COLO668 (cell line): ENCODE results near the gene GHR.
A peak's percentile ranks its signal among the peaks of the same experiment; 100 is the strongest.

Experiments used
- DNase-seq: peaks from one replicate; lab custom pipeline; 2025; ENCODE audit not compliant: unreplicated experiment; lab: John Stamatoyannopoulos, UW

Gene GHR

DNA sequence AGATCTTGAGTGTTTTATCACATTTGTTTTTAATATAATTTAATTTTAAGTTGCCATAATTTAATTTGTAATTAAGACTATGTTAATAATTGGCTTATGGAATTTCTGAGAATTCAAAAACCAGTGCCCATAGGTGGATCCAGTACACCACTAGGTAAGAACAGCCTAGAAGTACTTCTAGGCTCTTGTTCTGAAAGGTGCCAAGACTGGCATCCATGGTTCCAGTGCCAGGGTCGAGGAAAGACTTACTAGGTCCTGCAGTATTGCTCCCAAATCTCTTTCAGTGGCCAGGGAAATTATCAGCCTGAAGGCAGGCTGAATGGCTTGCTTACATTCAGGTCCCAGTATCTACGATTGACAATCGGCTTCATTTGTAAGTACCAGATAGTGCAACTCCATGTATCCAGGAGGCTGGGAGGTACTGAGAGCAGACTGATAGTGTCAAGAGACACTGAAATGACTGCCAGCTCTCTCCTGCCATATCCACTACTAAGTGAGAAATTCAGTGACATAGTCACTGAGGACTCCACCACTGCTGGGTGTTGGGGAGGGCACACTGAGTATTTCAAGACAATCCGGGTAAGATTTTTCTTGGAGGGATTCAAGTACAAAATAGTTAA is 174.2 kb downstream of the GHR start:
- DNase-seq: no peak

DNA sequence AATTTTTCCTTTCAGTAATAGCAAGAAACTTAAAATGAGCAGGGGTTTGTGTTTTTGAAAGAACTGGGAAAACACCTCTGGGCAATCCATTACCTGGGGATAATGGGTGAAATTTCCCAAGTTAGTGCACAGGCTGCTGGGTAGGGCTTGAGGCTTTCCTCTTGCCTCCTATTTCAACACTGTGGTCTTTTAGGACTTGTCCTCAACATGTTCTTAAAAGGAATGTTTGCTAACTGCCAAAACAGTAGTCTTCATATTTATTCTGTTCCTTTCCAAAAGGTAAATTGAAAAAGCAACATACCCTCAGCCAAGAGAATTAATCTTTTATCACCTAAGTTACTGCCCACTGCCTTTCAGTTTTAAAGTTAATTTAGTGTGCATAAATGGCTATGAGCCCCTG is 175.1 kb downstream of the GHR start:
- no peak for DNase-seq

DNA sequence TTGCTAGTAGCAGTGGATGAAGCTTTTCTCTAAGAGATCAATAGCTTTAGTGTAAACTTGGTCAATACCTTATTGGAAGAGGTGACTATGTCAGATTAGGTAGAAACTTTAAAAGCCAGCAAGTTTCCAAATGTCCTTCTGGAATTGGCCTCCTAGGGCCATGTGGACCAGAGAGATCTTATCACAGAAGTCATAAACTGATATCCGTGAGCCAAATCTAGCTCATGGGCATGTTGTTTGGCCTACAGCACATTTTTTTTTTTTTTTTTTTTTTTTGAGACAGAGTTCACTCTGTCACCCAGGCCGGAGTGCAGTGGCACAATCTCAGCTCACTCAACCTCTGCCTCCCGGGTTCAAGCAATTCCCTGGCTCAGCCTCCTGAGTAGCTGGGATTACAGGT is 175.9 kb downstream of the GHR start:
- no peak for DNase-seq

DNA sequence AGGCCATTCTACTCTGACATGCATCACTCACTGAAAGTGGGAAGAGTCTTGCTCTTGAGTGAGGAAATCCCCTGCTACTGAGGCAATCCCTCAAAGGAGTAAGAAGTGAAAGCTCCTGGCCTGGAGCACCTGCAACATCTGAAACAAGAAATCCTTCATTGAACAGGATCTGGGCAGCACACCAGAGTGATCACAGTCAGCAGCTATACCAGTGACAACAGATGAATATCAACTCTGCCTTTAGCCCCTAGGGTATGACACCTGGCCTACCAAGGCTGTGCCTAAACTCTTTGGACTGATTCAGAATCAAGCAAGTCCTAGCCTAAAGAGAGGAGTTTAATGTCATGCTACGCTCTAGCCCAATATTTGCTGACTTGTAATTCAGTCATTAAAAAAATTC is 177.2 kb downstream of the GHR start:
- DNase-seq: no peak

DNA sequence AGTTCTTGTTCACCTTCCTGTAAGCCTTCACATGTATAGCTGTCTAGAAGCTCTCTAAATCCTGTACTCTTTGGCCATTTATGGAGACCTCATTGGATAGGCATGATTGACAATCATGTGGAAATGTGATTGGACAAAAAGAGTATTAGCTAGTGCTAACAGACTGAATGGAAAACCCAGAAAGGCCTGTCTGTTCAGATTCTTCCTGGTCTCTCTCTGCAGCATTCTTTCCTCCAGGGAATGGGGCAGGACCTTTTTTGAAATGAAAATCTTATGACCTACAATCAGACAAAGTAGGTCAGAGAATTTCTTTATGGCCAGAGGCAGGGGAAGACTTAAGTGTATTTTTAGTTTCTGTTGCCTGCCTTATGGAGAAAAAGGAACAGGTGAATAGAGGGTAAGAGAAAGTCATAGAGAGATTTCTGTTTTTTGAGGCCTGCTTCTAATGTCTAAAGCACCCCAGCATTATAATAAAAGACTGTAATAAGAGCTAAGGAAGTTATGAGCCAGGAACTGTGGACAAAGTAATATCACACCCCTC is 181.0 kb downstream of the GHR start:
- DNase-seq: no peak

DNA sequence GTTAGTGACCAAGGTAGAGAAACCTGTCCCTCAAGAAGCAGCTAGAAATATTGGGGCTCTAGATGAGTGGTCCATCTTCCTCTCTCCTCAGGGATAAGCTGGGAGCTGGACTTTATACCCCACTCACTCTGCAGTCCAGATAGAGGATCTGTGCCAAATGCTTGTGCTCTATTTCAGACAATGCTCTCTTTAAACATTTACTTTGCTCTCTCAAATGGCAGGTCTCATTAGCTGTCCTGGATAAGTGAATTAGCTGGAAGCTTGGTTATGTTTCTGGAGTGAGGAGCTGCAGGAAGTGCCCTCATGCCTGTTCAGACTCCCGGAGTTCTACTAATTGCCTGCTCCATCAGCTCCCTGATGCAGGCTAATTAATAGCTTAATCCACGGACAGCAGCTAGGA is 182.3 kb downstream of the GHR start:
- no peak for DNase-seq

DNA sequence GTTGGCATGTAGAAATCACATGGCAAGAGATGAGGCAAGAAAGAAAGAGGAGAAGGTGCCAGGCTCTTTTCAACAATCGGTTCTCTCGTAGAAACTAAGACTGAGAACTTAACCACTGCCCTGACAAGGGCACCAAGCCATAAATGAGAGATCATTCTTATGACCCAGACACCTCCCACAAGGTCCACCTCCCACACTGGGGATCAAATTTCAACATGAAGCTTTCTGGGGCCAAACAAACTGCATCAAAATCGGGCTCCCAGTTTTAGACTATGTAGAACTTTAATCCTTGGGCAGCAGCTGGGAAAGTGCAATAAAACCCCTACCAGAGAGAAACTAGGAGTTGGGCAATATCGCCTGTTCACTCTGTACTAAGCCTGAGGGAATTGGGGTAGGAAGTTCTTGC is 183.2 kb downstream of the GHR start:
- DNase-seq: no peak

DNA sequence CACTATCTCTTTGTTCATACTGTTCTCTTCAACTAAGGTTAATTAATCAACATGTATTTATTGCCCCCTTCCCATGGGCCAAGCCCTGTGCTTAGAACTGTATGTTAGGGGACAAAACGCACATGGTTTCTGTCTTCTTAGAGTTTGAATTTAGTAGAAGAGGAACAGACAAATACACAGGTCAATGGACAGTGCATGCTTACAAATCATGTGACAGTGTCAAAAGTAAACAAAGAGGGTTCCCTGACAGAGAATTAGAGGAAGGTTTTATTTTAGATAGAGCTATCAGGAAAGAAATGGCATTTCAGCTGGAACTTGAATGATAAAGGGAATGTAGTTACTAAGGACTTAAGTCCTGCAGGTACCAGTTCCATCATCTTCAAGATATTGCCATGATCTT is 188.2 kb downstream of the GHR start:
- no peak for DNase-seq

DNA sequence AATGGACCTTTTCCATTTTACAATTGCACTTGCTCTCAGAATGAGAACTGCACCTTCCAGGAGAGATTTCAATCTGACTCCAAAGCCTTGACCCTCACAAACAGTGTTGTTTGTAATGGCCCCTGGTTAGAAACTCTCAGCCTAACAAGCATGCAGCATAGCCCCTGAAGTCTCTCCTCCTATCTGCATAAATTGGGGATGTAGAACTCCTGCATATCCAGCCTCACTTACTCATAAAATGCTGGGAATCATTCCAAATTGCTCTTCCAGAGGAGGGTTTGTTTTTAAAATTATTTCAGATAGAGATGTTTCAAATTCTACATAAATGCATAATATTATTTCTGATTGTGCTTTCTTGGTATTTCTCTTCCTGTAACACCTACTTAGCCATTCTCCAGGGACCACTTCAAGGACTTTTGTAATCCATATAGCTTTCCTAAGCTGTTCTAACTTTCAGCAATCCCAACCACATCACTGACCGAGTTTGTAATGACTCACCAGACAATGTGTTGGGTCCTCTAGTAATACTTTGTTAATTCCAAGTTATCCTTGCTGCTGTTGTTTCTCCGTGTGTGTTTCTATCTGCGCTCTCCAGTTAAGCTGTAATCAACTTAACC is 189.6 kb downstream of the GHR start:
- DNase-seq: no peak

DNA sequence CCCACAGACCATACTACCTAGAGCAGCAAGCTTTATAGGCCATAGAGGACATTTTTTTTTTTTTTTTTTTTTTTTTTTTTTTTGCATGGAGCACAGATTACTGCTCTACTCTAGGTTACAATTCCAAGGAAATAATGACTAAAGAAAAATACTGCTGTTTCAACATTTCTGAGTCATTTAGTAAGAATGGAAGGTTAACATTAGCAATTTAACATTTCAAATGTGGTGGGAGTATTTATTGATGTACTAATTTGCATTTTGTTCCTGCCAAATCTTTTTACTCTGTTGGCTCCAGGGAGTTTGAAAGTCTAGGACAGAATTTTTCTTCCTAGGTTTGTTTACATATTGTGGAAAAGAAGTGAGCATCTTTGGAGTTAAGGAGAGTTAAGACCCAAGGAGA is 191.3 kb downstream of the GHR start:
- DNase-seq: no peak

DNA sequence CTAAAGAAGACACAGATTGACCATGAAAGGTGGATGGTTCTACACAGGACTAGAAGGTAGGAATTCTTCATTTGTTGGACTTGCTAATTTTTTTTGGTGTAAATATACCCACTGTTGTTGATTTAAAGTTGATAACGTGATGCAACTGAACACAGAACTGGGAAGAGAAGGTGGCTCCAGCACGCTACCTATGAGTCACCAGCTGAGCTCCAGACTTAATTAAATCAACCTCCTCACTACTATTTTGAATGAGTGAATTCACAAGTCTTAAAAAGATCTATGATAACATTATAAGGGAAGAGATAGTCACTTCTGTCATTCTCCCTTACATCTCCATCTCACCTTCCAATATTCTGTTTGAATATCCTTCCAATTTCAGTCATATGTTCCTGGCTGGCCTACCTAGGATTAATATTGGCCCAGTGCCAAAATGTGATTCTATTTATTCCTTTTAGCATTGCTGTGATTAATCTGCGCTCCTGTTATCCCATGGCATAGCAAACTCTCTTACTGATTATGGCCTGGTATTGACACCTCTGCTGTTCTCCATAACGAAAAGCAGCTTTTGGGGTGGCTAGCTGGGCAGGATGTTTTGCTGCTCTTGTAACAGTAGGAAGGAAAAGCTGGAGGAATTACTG is 197.5 kb downstream of the GHR start:
- no peak for DNase-seq

DNA sequence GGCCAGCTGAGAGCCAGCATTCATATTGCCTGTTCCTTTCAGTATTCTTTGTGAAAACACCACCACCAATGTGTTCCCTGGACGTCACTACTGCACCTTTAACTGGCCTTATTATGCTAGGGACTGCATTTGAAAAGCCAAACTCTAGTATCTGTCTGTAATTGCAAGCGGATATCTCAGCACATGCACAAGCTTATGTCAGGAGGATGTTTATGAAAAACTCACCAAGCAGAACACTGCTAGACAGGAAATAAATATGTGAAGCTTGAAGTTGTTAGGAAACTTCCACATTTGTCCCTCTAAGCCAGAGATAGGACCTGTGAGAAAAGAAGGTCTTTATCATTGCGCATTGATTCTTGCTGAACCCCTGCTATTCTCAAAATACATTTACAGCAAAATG is 198.0 kb downstream of the GHR start:
- DNase-seq: no peak

DNA sequence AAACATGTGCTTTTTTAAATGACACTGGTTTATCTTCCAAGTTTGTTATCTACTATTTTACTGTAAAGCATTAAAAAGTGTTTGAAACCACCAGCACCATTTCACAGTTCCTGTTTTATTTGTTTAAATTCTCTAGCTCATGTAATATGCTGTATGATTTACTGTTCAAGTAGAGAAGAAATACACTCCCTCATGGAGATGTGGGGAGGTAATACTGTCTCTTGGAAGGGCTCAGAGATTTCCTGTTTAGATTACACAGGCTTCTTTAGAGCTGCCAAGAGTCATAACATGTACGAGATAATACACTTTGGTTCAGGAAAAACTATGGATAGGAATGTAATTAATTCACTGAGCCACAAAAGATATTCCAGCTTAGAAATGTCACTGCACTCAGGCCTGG is 198.4 kb downstream of the GHR start:
- DNase-seq: no peak

DNA sequence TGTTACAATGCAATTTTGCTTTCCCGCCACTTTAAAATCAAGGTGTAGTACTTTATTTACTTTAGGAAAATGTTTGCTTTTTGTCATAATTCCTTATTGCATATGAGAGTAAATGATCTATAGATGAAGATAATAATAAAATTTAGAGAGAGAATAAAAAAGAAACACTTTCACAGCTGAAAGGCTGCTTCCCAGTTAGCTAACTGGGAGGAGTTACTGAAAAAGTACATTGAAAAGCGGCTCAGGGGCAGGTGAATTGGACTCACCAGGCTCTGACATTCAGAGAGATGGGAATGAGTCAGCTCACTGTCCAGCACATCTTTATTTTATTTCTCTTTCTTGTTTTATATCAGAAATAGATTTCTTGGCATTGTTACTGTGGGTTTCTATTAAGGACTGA is 201.7 kb downstream of the GHR start:
- no peak for DNase-seq

DNA sequence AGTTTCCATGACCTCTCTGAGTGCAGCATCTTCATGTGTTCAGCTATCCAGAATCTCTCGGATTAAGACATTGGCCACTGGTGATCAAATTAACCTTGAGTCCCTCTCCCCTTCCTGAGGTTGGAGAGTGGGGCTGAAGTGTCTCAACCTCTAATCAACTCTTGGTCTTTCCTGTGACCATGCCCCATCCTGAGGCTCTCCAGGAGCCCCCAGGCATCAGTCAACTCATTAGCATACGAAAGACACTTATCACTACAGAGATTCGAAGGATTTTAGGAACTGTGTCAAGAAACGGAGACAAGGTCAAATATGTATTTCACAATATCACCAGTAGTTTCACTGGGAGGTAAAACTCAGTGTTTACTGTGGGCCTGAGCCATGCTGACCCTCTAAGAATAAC is 203.2 kb downstream of the GHR start:
- DNase-seq: no peak

DNA sequence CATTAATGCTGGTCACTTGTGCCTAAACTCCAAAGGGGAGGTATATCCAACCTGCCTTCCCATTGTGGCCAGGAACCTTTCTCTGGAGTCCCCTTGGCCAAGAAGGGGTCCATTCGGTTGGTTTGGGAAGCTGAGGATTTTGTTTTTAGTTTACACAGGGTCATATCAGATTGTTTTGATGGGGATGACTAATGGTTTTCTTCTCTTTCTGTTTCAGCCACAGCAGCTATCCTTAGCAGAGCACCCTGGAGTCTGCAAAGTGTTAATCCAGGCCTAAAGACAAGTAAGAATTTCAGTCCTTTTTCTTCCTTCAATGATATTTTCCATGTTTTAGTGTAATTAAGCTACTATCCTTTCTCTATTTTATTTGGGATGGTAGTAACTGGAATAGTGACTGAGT is 205.6 kb downstream of the GHR start:
- no peak for DNase-seq

DNA sequence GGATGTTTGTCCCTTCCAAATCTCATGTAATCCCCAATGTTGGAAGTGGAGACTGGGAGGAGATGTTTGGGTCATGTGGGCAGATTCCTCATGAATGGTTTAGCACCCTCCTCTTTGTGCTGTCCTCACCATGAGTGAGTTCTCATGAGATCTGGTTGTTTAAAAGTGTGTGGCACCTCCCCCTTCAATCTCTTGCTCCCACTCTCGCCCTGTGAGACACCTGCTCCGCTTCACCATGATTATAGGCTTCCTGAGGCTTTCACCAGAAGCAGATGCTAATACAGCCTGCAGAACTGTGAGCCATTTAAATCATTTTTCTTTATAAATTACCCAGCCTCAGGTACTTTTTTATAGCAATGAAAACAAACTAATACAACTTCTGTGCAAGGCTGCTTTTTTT is 206.0 kb downstream of the GHR start:
- DNase-seq: no peak

DNA sequence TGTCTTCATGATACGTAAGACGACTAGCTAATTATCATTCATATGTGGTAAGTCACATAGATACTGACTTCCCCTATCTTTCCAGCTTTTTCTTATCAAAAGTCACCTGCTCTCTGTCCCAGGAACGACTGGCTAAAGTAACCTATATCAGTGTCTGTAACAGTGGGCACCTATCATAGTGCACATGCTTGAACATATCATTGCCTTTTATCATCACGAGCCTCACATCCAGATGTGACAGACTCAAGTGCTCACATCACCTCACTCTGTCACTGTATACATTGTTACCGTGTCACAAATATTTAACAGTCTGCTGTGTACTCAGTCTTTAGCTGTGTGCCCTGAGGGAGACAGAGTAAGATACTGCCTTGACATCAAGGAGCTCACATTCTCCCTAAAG is 208.0 kb downstream of the GHR start:
- DNase-seq: no peak

DNA sequence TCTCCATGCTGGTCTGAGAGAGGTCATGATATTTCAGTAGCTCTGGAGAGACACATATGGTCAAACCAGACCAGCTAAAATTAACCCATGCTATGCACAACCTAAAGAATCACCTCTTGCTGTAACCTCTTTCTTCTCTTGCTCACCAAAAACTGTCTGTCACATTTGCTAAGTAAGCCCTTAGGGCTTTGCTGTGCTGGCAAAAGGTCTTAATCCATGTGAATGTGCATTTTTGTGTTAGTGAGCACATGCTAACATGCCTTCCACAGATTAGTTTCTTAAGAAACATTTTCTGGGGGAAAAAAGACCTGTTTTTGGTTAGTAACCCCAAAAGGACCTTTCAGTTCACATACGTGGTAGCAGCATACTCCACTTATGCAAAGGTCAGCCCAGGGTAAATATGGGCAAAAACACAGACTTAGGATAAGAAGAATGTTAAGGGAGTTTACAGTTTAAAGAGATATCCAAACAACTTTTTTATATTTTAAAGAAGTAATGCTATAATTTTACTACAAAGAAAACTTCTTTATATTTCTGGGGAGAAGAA is 209.2 kb downstream of the GHR start:
- DNase-seq: no peak

DNA sequence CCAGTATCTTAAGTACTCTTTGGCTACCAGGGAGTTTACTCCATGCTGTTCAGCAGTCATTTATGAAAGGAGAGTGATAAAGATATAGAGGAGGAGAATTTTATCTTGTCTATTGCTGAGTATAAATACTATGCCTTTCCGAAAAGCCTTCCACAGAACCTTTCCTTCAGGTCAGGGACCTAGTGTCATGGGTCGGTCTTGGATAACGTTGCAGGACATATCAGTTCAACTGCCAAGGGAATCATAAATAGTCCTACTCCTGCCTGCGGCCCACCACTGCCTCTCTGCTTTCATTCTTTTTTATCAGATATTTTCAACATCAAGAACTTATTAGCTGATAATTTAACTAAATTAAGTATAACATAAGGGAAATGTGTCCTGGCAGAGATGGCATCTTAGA is 211.3 kb downstream of the GHR start:
- no peak for DNase-seq

DNA sequence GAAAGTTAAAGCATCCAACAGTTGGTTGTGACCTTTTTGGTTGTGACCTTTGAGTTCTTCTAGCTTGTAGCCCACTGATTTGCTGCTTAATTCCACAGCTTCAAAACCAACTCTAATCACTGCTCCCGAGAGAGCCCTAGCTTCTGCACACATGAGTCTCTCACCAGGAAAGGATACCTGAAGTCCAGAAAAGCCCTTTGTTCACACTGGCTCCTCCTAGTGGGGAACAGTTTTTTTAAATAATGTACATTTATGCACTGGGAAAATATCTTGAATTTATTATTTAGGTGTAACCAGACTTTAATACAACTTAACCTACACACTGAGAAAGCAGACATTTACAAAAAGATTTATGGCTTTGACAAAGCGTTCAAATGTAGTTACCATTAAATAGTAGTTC is 213.2 kb downstream of the GHR start:
- DNase-seq: no peak

DNA sequence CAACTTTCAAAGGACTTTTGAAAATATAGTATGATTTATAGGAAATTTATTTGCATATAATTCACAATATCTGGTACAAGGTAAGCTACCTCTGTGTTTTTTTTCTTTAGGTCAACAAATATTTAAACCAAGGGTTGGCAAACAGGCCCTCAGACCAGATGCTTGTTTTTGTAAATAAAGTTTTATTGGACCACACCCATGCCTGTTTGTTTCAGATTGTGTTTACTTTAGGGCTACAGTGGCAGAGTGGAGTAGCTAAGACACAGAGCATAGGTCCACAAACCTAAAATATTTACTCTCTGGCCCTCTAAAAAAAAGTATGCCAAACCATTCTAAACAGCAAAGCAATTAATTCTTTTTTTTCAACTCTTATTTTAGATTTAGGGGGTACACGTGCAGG is 213.7 kb downstream of the GHR start:
- peak; percentile 12 for DNase-seq
